Left ventricle myocardium inferior (tissue), 1 donor: ENCODE measurements around the gene HMCN2. TPM values are rescaled to one million over a fixed set of nuclear protein-coding genes. Genes with fewer than 3 reads are reported as not detected.

Experiments
- DNase-seq: peaks from one replicate; pipeline ENCODE4 v3.0.0-alpha.2; 2020
- H3K27ac ChIP-seq: fragments of 200-600 bp; replicated peaks from 2 replicates; pipeline ENCODE4 v1.8.0; 2021
- H3K27me3 ChIP-seq: fragments of 200-600 bp; 2 replicates; pipeline ENCODE4 v1.8.0; 2021; ENCODE audit warnings: low read depth
- H3K36me3 ChIP-seq: fragments of 200-600 bp; 2 replicates; pipeline ENCODE4 v1.8.0; 2021
- H3K4me1 ChIP-seq: fragments of 200-600 bp; 2 replicates; pipeline ENCODE4 v1.8.0; 2021
- H3K4me3 ChIP-seq: fragments of 200-600 bp; 2 replicates; pipeline ENCODE4 v1.8.0; 2021; ENCODE audit warnings: mild to moderate bottlenecking, moderate library complexity
- H3K9me3 ChIP-seq: fragments of 200-600 bp; replicated peaks from 2 replicates; pipeline ENCODE4 v1.8.0; 2021
- intact Hi-C: fragments of 100-400 bp; cut with micrococcal nuclease; formaldehyde crosslinking; loops from one replicate; pipeline ENCODE4 v1.11.0; 2022
- total RNA-seq: library from RNA; stranded (reverse); fragmentation: NEBNext Ultra II Directional; extraction: Animal tissue kit (Norgen Biotek cat#: 25700); gene quantifications from one replicate; pipeline ENCODE4 v1.2.1, GENCODE V29; 2021
- TF ChIP-seq, protein P1 (sequence below): fragments of 200-600 bp; IDR thresholded peaks from 2 replicates; pipeline ENCODE4 v1.8.0; 2021; ENCODE audit warnings: antibody characterized with exemption, mild to moderate bottlenecking, borderline replicate concordance
- donor health status: DM: no; HTN: yes; CAD: no; lungs with severe emphysema.

HMCN2 gene
- total RNA-seq, 1 donor from 2014 or later: 5.5 TPM

DNA sequence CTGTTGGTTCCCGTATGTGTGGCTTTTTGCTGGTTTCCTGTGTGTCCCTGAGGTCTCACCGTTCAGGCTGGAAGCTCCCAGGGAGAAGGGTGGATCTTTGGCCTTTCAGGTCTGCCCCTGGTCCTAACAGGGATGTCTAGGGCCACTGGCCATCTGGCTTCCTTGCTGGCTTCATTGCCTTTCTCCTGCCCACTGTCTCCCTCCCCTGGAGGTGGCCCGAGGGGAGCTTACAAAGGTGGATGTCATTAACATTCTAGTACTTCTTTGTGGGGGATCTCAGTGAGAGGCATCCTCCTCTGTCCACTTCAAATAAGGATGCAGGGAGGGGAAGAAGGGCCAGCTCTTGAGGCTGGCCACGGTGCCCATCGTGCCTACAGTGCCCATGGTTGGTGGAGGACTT lies 35.2 kb downstream of the HMCN2 start:
- Histone ChIP-seq H3K4me1 (peaks cover 11% of the 10 kb centered on the region), H3K36me3 (no peaks in the 10 kb centered on the region), H3K27ac (peak overlapping the region; percentile 77), H3K4me3 (no peak overlapping the region), H3K27me3 (peaks cover 10% of the 10 kb centered on the region), H3K9me3 (no peaks in the 10 kb centered on the region)
- intact Hi-C loops: no loop called here
- DNase-seq: no peak
- TF ChIP-seq, protein P1, sequence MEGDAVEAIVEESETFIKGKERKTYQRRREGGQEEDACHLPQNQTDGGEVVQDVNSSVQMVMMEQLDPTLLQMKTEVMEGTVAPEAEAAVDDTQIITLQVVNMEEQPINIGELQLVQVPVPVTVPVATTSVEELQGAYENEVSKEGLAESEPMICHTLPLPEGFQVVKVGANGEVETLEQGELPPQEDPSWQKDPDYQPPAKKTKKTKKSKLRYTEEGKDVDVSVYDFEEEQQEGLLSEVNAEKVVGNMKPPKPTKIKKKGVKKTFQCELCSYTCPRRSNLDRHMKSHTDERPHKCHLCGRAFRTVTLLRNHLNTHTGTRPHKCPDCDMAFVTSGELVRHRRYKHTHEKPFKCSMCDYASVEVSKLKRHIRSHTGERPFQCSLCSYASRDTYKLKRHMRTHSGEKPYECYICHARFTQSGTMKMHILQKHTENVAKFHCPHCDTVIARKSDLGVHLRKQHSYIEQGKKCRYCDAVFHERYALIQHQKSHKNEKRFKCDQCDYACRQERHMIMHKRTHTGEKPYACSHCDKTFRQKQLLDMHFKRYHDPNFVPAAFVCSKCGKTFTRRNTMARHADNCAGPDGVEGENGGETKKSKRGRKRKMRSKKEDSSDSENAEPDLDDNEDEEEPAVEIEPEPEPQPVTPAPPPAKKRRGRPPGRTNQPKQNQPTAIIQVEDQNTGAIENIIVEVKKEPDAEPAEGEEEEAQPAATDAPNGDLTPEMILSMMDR: no peak

DNA sequence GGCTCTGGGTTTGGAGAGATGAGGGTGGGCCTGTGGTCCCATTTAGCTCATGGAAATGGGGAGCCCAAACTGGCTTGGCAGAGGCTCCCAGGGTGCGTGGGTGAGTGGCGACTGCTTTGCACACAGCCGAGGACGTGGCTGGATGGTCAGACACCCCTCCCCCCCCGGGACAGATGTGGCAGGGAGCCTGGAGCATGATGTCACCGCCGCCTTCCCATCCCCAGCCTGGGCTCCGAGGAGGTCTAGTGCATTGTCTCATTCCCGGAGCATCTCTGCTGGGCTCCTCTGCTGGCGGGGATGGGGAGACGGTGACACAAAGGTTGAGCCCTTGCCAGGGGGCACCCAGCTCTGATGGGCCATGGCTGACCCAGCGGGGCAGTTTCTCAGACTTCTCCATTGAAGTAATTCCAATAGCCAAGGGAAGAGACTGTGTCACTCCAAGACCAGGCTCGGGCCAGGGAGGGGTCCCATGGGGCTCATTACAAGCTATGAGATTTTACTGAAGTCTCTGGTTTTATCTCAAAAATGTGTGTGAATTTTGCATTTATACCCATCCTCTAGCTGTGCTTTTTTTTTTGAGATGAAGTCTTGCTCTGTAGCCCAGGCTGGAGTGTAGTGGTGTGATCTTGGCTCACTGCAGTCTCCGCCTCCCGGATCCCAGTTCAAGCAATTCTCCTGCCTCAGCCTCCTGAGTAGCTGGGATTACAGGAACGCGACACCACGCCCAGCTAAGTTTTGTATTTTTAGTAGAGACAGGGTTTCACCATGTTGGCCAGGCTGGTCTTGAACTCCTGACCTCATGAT lies 36.1 kb downstream of the HMCN2 start:
- no peaks in the 10 kb centered on the region for H3K9me3 ChIP-seq
- peak overlapping the region; percentile 77 for H3K27ac ChIP-seq
- H3K4me1 ChIP-seq: peaks cover 11% of the 10 kb centered on the region
- H3K27me3 ChIP-seq: peaks cover 7% of the 10 kb centered on the region
- TF ChIP-seq, protein P1: no peak
- peak; percentile 84 for DNase-seq
- intact Hi-C loops: no loop called here
- H3K4me3 ChIP-seq: no peak overlapping the region
- H3K36me3 ChIP-seq: no peaks in the 10 kb centered on the region

DNA sequence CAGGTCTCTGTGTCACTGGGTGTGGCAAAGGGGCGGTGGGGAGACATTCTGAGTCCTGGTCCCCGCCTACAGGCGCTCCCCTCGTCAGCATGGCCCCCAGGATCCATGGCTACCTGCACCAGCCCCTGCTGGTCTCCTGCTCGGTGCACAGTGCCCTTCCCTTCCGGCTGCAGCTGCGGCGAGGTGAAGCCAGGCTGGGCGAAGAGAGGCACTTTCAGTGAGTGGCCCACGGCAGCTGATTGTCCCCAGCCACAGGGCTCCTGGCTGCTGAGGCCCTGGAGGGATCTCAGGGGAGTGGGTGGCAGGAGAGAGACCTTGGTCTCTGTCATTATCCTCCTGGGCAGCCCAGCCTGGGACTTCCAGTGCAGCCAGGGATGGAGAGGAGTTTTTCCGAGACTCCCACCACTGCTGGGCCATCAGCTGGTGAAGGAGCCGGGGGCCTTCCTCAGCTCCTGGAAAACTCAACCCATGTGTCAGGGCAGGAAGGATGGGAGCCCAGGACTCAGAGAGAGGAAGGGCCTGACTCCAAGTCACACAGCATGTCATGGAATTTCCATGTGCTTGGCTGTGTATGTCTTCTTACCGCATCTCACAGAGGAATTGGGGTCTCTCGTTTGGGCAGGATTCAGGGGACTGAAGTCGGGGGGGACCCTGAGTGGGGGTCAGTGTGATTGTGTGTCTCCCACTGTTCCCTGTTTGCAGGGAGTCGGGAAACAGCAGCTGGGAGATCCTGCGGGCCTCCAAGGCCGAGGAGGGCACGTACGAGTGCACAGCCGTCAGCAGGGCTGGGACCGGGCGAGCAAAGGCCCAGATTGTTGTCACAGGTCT lies 37.4 kb downstream of the HMCN2 start:
- no peaks in the 10 kb centered on the region for H3K9me3 ChIP-seq
- peaks cover 7% of the 10 kb centered on the region for H3K27me3 ChIP-seq
- H3K4me1 ChIP-seq: peaks cover 7% of the 10 kb centered on the region
- intact Hi-C loops: no loop called here
- H3K4me3 ChIP-seq: no peak overlapping the region
- TF ChIP-seq, protein P1: no peak
- peak overlapping the region; percentile 77 for H3K27ac ChIP-seq
- DNase-seq: no peak
- no peaks in the 10 kb centered on the region for H3K36me3 ChIP-seq

DNA sequence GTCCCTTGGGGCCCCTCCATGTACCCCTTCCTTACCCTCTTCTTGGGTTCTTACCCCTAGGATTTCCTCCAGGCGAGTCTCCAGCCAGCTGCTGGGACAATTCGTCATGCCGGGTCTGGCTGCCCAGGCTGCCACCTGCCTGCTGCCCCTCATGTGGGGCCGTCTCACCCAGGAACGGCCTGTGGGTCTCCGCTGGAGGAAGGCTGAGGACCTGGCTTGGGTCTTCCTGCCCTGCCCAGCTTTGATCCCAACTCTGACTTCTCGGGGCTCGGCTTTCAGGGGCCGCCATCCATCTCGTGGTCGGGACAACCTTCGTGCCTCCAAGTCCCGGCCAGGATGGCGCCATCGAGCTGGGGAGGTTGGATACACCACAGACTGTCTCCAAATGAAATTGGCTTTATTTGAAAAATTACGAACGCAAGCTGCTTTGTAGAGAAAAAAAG lies 38.1 kb downstream of the HMCN2 start:
- intact Hi-C loops: no loop called here
- Histone ChIP-seq H3K9me3 (no peaks in the 10 kb centered on the region), H3K4me1 (peaks cover 13% of the 10 kb centered on the region), H3K27ac (no peak overlapping the region), H3K27me3 (peaks cover 7% of the 10 kb centered on the region), H3K4me3 (no peak overlapping the region), H3K36me3 (no peaks in the 10 kb centered on the region)
- DNase-seq: no peak
- TF ChIP-seq, protein P1: no peak

DNA sequence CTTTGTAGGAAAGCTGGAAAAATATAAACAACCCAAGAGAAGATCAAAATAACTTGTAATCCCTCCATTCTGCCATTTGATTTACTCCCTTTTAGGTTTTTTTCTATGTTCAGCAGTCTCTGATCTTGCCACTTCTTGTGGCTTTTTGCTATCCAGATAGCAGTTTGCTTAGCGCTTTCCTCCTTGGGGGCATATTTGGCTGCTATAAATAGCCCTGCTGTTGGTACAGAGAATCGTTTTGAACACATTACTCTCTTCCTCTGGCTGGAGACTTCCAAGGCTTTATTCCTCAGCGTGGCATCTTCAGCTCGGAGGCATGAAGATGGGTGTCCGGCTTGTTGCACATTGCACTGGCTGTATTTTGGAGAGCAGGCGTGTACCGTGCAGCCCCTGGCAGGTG lies 38.6 kb downstream of the HMCN2 start:
- Histone ChIP-seq H3K36me3 (no peaks in the 10 kb centered on the region), H3K27ac (no peak overlapping the region), H3K9me3 (no peaks in the 10 kb centered on the region), H3K4me3 (no peak overlapping the region), H3K27me3 (peaks cover 7% of the 10 kb centered on the region), H3K4me1 (peaks cover 13% of the 10 kb centered on the region)
- DNase-seq: no peak
- TF ChIP-seq, protein P1: no peak
- intact Hi-C loops: no loop called here
